Endothelial cell of umbilical vein (primary cell): Measurements from ENCODE around the gene CPD.

Experiments
- EZH2 ChIP-seq: IDR thresholded peaks from 2 replicates; pipeline ENCODE4 v1.6.1; 2012; ENCODE audit warnings: borderline replicate concordance, low read depth, mild to moderate bottlenecking, moderate library complexity, low read length, inconsistent platforms; ENCODE audit not compliant: severe bottlenecking
- FOS ChIP-seq: IDR thresholded peaks from 2 replicates; pipeline ENCODE4 v1.6.1; 2011; ENCODE audit warnings: mild to moderate bottlenecking, low read length, moderate library complexity, borderline replicate concordance; ENCODE audit not compliant: insufficient read depth
- GATA2 ChIP-seq: IDR thresholded peaks from 2 replicates; pipeline ENCODE4 v1.7.0; 2011; ENCODE audit warnings: low read depth, mild to moderate bottlenecking, moderate library complexity, mixed read lengths, low read length; ENCODE audit not compliant: insufficient read length, insufficient read depth
- JUN ChIP-seq: IDR thresholded peaks from 2 replicates; pipeline ENCODE4 v1.6.1; 2011; ENCODE audit warnings: borderline replicate concordance, low read depth; ENCODE audit not compliant: insufficient read length, insufficient read depth
- MYC ChIP-seq: IDR thresholded peaks from one replicate; pipeline ENCODE4 v1.6.1; 2011; ENCODE audit warnings: mild to moderate bottlenecking, low read depth, low read length
- POLR2A ChIP-seq: IDR thresholded peaks from 2 replicates; pipeline ENCODE4 v1.6.1; 2012; ENCODE audit warnings: low read depth, mild to moderate bottlenecking, control low read depth, low read length
- POLR2AphosphoS5 ChIP-seq: IDR thresholded peaks from 2 replicates; pipeline ENCODE4 v1.6.1; 2012; ENCODE audit warnings: low read depth, mild to moderate bottlenecking, control low read depth, low read length, moderate library complexity; ENCODE audit not compliant: insufficient read depth
- TF ChIP-seq, protein P1 (sequence below), 2 donors: IDR thresholded peaks; 1 replicate in 1 of 2; 2 replicates in 1 of 2; pipeline ENCODE4 v1.5.1; 2011; ENCODE audit warnings: low read length in 2 of 2, mild to moderate bottlenecking in 2 of 2, moderate library complexity in 2 of 2, control low read depth in 1 of 2, inconsistent platforms in 1 of 2, low read depth in 1 of 2; ENCODE audit not compliant: insufficient read depth in 1 of 2; ENCODE audit errors: extremely low read depth in 1 of 2
- TF ChIP-seq, protein P2 (sequence below): IDR thresholded peaks from 2 replicates; pipeline ENCODE4 v1.6.1; 2011; ENCODE audit not compliant: insufficient read depth, insufficient read length

DNA sequence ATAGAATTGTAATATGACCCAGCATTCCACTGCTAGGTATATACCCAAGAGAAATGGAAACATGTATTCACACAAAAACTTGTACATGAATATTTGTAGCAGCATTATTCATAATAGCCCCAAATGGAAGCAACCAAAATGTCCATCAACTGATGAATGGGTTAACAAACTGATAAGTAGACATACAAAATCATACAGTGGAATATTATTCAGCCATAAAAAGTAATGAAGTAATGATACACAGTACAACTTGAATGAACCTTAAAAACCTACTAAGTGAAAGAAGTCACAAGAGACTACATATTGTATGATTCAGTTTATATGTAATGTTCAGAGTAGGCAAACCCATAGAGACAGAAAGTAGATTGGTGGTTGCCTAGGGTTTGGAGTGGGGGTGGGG, 58.0 kb downstream of the CPD start:
- TF ChIP-seq EZH2 (no peak), POLR2A (no peak), FOS (no peak), POLR2AphosphoS5 (no peak), JUN (no peak), MYC (no peak), GATA2 (no peak)
- TF ChIP-seq, protein P1, sequence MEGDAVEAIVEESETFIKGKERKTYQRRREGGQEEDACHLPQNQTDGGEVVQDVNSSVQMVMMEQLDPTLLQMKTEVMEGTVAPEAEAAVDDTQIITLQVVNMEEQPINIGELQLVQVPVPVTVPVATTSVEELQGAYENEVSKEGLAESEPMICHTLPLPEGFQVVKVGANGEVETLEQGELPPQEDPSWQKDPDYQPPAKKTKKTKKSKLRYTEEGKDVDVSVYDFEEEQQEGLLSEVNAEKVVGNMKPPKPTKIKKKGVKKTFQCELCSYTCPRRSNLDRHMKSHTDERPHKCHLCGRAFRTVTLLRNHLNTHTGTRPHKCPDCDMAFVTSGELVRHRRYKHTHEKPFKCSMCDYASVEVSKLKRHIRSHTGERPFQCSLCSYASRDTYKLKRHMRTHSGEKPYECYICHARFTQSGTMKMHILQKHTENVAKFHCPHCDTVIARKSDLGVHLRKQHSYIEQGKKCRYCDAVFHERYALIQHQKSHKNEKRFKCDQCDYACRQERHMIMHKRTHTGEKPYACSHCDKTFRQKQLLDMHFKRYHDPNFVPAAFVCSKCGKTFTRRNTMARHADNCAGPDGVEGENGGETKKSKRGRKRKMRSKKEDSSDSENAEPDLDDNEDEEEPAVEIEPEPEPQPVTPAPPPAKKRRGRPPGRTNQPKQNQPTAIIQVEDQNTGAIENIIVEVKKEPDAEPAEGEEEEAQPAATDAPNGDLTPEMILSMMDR (IDR thresholded peaks at IDR 0.05; ENCODE audit: extremely low read depth in 1 of 2, insufficient read depth in 1 of 2, low read depth in 1 of 2, low read length in 2 of 2): no peak
- TF ChIP-seq, protein P2, sequence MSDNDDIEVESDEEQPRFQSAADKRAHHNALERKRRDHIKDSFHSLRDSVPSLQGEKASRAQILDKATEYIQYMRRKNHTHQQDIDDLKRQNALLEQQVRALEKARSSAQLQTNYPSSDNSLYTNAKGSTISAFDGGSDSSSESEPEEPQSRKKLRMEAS: no peak
